ENCODE measurements around the gene CAPN15. TPM values are rescaled to one million over a fixed set of nuclear protein-coding genes. Genes with fewer than 3 reads are reported as not detected.

CAPN15 gene
- total RNA-seq, 6 experiments from 2014 or later: 35.3 to 41.4 (median 40.2) TPM

GRCh38 chr16:586047-586644 is 58.6 kb downstream of the CAPN15 start:
- TF ChIP-seq CTCF (IDR thresholded peaks at IDR 0.05): no peak
- H3K27me3 Mint-ChIP-seq (ENCODE audit: insufficient read depth): peaks cover 9% of the 10 kb centered on the region
- no peaks in the 10 kb centered on the region for H3K9me3 Mint-ChIP-seq
- H3K4me3 Mint-ChIP-seq: no peak overlapping the region
- DNase-seq: no peak
- H3K27ac Mint-ChIP-seq: peak overlapping the region; percentile 38; the same call in 1 of the 2 replicates
- H3K4me1 Mint-ChIP-seq (ENCODE audit: low read depth): peaks cover 26% of the 10 kb centered on the region
- peaks cover 4% of the 10 kb centered on the region; the same call in 1 of the 2 replicates for H3K36me3 Mint-ChIP-seq (ENCODE audit: low read depth)

GRCh38 chr16:586645-587590 is 59.4 kb downstream of the CAPN15 start:
- Mint-ChIP-seq H3K27ac (peak overlapping the region; percentile 97), H3K4me1 (ENCODE audit: low read depth) (peaks cover 33% of the 10 kb centered on the region), H3K4me3 (peak overlapping the region; percentile 95), H3K36me3 (ENCODE audit: low read depth) (peaks cover 4% of the 10 kb centered on the region; the same call in 1 of the 2 replicates), H3K27me3 (ENCODE audit: insufficient read depth) (peaks cover 9% of the 10 kb centered on the region), H3K9me3 (no peaks in the 10 kb centered on the region)
- no peak for DNase-seq
- TF ChIP-seq CTCF (IDR thresholded peaks at IDR 0.05): no peak

GRCh38 chr16:588639-588888 is 61.1 kb downstream of the CAPN15 start:
- peaks cover 37% of the 10 kb centered on the region for H3K4me1 Mint-ChIP-seq (ENCODE audit: low read depth)
- DNase-seq: peak; percentile 59

GRCh38 chr16:588889-589657 is 61.6 kb downstream of the CAPN15 start:
- peaks cover 37% of the 10 kb centered on the region for H3K4me1 Mint-ChIP-seq (ENCODE audit: low read depth)
- no peak for TF ChIP-seq CTCF (IDR thresholded peaks at IDR 0.05)
- H3K36me3 Mint-ChIP-seq (ENCODE audit: low read depth): peaks cover 4% of the 10 kb centered on the region; the same call in 1 of the 2 replicates
- peak overlapping the region; percentile 98 for H3K27ac Mint-ChIP-seq
- peak overlapping the region; percentile 95 for H3K4me3 Mint-ChIP-seq
- peaks cover 9% of the 10 kb centered on the region for H3K27me3 Mint-ChIP-seq (ENCODE audit: insufficient read depth)
- H3K9me3 Mint-ChIP-seq: no peaks in the 10 kb centered on the region
- DNase-seq: peak; percentile 92

More at GRCh38 chr16:588639-588888, 61.1 kb downstream of the CAPN15 start:
- TF ChIP-seq CTCF (IDR thresholded peaks at IDR 0.05): no peak
- Mint-ChIP-seq H3K36me3 (ENCODE audit: low read depth) (peaks cover 4% of the 10 kb centered on the region; the same call in 1 of the 2 replicates), H3K27me3 (ENCODE audit: insufficient read depth) (peaks cover 9% of the 10 kb centered on the region), H3K9me3 (no peaks in the 10 kb centered on the region), H3K27ac (peak overlapping the region; percentile 97), H3K4me3 (peak overlapping the region; percentile 95)

- DNase-seq: peak; percentile 98
- Mint-ChIP-seq H3K36me3 (ENCODE audit: low read depth) (peaks cover 4% of the 10 kb centered on the region; the same call in 1 of the 2 replicates), H3K27ac (peak within 1 kb of the TSS; percentile 98), H3K9me3 (no peaks in the 10 kb centered on the region), H3K4me1 (ENCODE audit: low read depth) (peaks cover 37% of the 10 kb centered on the region), H3K27me3 (ENCODE audit: insufficient read depth) (peaks cover 9% of the 10 kb centered on the region), H3K4me3 (peak within 1 kb of the TSS; percentile 95)
- peak; percentile 50 for TF ChIP-seq CTCF (IDR thresholded peaks at IDR 0.05)
Measured at GRCh38 chr16:589658-590187, 62.2 kb downstream of the CAPN15 start, which contains the start of gene RAB40C. RAB40C (plus strand) TSS chr16:590066; CDS start chr16:590292, 226 bp downstream.
